ENCODE data around the gene CASKIN1.
"Not testable (repeated sequence)": the region's sequence is repeated elsewhere in the genome, so short reads cannot be mapped to it uniquely, and the experiment has no call there.

The CASKIN1 gene

DNA sequence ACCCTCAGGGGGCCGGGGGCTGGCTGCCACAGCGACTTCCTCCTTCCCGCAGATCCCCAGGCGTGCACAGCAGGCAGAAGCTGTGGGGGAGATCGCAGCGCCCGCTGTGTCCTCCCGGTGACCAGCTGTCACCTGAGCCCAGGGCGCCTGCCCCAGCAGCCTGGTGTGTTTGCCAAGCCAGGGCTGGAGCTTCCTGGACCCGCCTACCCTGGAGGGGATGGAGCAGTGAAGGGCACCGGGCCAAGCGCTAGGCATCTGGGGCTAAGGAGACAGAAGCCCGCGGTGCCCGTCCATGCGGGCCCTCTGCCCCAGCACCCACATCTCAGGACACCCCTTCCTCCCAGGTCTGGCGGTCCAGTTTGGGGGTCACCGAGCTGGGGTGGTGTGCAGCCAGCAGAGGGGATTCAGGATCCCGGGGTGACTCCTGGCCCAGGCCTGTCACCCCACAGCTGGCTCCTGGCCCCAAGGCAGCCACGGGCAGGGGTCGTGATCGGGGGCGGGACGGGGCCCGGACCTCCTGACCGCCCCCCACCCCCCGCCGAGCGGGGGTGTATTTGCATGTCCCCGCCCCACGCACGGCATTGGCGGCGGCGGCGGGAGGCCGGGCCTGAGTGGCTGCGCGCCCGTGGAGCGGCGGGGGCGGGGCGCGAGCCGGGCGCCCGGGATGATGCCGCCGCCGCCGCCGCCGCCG lies 48.3 kb downstream of the CASKIN1 start, which contains the start of gene RAB26:
Gene RAB26, plus strand, starts transcription at position 645 of the 691 bp plus-strand sequence. CDS start 159 bp downstream, outside the sequence.
- intact Hi-C loops (cut with DNase I): no loop called here
- peak; percentile 55 to 96 (median 70) for DNase-seq

DNA sequence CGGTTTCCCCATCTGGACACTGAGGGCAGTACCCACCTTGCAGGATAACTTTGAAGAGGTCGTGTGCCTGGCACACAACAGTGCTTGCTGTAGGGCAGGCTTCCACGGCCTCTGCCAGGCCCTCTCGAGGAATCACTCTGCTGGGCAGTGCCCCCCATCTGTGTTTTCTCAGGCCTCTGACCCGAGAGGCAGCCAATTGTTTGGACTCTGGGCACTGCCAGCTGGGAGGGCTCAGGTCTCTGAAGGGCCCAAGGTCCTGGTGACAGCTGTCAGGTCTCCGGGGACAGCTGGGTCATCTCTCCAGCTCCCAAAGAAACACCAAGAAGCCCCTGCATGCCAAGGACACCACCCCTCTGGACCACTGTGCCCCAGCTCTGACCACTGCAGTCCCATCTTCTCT lies 49.0 kb downstream of the CASKIN1 start:
- intact Hi-C loops (cut with DNase I): no loop called here

DNA sequence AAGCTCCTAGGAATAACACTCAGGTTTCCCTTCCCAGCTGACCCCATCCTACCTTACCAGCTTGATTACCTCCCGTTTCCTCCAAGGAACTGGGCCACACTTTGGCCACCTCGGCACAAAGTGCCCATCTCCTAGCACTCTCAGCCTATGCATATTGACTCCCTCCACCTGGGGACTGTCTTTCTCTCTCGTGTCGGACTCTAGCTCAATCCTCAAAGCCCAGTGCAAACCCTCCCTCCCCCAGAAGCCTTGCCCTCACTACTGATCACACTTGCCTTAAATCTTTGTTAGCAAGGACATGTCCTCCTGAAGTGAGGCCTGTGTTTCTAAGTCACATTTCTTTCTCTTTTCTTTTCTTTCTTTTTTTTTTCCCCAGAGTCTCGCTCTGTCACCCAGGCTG lies 50.6 kb downstream of the CASKIN1 start:
- intact Hi-C loops (cut with DNase I): no loop called here
- DNase-seq: no peak

More for the DNA sequence above, 49.0 kb downstream of the CASKIN1 start:
- DNase-seq: peak in 1 of 10 donors; percentile 83

DNA sequence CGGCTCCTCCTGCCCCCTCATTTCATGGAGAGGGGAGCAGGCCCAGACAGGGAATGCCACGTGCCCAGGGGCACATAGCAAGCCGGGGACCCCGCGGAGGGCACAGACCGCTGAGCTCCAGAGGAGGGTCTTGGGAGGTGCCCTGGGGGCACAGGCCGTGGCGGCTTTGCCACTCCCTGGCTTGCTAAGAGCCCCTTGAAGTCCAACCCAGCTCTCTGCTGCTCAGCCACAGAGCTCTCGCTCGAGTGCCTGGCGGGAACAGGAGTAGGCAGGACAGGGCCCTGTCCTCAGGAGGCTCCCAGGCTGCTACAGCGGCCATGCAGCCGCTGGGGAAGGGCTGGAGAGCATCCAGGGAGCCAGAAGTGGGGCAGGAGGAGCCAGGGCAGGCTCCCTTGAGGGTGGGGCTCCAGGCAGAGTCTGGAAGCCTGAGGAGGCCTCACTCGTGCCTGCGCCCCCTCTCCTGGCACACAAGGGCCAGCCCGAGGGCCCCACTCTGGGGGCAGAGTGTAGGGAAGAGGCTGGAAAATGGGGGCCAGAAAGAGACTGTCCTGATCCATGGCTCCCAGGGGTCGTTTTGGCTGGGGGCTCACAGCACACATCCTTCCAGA lies 52.4 kb downstream of the CASKIN1 start:
- peak in 1 of 10 donors; percentile 76 for DNase-seq
- intact Hi-C loops (cut with DNase I): no loop called here

DNA sequence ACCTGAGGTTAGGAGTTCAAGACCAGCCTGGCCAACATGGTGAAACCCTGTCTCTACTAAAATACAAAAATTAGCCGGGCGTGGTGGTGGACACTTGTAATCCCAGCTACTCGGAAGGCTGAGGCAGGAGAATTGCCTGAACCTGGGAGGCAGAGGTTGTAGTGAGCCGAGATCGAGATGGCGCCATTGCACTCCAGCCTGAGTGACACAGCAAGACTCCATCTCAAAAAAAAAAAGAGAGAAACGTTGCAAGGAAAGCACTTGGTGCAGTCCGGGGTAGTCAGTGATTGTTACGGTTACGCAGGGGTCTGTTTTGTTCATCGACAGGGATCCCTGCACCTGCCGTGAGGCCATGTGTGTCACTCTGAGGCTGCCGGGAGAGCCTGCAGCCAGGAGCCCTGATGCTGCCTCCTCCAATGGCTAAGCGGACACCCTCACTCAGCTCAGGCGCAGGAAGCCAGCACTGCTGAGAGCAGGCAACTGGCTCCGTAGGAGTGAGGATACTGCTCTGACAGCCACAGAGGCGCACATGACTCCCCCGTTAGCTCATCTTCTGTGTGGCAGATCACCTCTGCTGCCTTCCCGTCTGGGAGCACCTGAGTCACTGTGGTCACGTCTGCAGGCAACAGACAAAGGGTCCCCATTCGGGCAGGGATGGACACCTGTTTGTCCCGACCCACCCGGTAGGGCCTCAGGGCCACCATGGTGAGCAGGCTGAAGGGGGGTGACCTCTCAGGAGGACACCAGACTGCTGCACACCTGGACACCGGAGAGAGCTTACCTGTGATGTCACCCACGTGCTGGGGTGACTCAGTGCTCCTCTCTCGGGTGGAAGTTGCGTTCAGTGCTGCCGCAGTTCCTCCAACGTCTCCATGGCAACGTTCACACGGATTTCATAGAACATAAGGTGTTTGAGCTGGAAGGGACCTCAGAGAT lies 53.2 kb downstream of the CASKIN1 start:
- DNase-seq: peak in 8 of 10 donors; percentile 60 to 96 (median 78)
- intact Hi-C loops (cut with DNase I): no loop called here

DNA sequence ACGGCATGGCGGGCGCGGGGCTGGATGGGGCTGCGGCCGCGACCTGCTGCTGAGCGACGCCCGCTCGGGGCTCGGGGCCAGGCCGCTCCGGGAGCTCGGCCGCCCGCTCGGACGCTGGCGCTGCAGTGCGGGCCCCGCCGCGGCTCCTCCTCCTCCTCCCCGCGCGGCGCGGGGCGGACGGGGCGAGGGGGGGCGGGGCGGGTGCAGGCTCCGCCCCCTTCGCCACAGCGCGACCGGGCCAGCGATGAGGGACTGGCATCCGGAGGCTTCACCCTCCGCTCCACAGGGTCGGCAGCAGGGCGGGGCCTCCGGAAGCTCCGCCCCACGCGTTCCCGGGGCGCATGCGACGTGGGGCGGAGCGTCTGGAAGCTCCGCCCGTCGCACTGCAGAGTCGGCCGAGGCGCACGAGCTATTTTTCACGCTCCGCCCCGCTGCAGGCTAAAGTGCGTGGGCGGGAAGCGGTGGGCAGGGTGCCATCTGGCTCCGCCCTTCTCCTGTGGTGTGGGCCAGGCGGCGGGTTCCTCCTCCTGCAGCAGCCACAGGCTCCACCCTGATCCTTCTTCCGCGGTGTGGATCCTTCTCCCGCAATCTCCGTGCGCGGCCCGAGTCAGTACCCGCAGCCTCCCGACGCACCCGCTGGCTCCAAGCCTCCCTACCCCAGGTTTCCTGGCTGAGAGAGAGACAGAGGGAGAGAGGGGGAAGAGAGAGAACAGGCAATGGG lies 60.5 kb downstream of the CASKIN1 start, which contains the start of gene PKD1:
Gene PKD1, minus strand, starts transcription at position 129 of the 721 bp plus-strand sequence. CDS start 209 bp downstream, outside the sequence.
- peak; percentile 88 to 99 (median 92) for DNase-seq
- intact Hi-C loops (cut with DNase I): not testable (repeated sequence)

DNA sequence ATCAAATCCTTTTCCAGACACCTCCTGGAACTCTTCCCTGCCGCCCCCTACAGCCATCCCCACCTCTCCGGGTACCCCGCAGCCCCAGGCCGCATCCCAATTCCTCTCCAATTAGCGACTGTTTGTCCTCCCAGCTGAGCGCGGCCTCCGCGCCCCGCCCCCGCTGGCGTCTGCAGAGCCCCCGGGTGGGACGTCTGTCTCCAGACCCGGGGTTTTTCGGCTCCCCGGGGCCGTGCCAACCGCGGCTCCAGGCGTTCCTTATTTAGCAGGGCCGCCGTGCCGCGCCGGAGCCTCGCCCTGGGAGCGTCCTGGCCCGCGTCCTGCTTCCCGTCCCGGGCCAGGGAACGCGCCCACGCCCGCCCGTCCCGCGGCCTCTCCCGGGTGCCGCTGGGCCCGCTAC lies 61.3 kb downstream of the CASKIN1 start:
- intact Hi-C loops (cut with DNase I): not testable (repeated sequence)
- DNase-seq: peak in 1 of 10 donors; percentile 78

DNA sequence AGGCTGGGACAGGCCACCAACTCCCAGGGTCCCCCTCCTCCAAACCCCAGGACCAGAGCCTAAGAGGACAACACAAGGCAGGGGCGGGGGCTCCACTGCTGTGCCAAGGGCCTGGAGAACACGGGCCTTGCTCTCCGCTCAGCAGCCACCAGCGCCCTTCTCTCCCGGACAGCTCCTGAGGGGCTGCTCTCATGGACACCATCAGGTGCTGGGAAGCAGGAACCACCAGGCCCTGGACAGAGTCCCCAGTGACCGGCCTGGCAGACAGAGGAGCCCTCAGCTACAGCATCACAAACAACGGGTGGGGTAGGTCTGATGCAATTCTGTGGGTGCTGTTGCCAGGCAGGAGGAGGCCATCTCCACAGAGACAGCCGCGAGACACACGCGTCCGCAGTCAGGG lies 62.6 kb downstream of the CASKIN1 start:
- intact Hi-C loops (cut with DNase I); DNase-seq: not testable (repeated sequence)

DNA sequence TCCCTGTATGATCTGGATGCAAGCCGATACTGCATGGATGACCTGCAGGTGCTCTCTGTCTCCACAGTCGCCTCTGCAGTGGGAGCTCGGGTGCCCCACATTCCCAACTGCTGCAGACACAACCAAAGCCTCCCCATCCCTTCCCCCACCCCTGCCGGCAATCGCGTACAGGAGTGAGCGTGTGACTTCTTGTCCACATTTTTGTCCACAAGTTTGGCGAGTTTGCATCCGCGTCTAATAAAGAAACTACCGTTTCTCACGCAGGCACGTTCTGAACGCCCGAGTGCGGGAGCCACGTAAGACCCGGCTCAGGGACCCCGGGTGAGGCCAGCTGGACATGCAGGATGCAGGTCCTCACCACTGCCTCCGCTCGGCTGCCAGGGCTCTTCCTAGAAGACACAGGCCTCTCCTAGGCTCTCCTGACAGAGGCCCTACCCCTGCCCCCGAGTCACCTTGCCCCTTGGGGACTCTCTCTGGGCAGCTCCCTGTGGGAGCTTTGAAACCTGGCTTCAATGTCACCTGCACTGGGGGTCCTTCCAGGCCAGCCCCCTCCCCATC lies 66.4 kb downstream of the CASKIN1 start:
- intact Hi-C loops (cut with DNase I): not testable (repeated sequence)
- peak in 1 of 10 donors; percentile 66 for DNase-seq

DNA sequence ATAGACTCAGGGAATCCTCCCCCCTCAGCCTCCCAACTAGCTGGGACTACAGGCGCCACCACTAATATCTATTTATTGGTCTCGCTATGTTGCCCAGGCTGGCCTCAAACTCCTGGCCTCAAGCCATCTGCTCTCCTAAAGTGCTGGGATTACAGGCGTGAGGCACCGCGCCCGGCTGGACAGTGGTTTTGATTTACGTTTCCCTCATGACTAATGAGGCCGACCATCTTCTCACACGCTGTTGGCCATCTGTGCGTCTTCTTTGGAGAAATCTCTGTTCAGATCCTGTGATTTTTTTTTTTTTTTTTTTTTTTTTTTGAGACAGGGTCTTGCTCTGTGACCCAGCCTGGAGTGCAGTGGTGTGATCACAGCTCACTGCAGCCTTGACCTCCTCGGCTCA lies 67.2 kb downstream of the CASKIN1 start:
- intact Hi-C loops (cut with DNase I); DNase-seq: not testable (repeated sequence)

DNA sequence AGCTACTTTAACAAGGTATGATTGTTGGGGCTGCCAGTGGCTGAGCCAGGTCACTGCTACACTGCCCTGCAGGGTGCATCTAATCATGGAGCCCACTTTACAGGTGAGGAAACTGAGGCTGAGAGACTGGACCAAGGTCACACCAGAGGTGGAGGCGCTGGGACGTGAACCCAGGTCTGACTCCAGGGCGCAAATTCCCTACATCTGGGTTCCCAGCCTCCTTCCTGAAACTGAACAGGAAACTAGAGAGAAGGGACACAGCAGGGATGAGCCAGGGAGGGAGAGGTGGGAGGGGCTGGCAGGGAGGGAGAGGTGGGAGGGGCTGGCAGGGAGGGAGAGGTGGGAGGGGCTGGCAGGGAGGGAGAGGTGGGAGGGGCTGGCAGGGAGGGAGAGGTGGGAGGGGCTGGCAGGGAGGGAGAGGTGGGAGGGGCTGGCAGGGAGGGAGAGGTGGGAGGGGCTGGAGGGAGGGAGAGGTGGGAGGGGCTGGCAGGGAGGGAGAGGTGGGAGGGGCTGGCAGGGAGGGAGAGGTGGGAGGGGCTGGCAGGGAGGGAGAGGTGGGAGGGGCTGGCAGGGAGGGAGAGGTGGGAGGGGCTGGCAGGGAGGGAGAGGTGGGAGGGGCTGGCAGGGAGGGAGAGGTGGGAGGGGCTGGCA lies 68.7 kb downstream of the CASKIN1 start:
- DNase-seq; intact Hi-C loops (cut with DNase I): not testable (repeated sequence)
